GM12872 (cell line): Measurements from ENCODE around the gene NCKAP5.

Source experiments
- TF ChIP-seq, protein P1 (sequence below): IDR thresholded peaks from 3 replicates; pipeline ENCODE4 v1.5.1; 2011; ENCODE audit warnings: low read depth, mild to moderate bottlenecking, low read length, moderate library complexity; ENCODE audit not compliant: insufficient read depth

The NCKAP5 gene

DNA sequence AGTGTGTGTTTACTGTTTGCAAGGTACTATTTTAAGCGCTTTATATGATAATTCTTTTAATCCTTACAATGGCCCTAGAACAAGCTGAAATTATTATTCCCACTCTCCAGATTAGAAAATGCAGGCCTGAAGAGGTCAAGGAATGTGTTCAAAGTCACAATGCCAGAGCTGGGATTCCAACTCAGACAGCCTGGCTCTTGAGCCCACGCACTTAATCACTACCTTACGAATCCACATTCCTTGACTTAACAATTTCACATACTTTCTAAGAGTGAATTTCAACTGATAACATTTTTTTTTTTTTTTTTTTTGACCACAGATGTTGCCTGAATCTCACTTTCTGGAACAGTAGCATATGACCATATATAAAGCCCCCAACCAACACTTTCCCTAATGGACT is 400.3 kb downstream of the NCKAP5 start:
- TF ChIP-seq, protein P1, sequence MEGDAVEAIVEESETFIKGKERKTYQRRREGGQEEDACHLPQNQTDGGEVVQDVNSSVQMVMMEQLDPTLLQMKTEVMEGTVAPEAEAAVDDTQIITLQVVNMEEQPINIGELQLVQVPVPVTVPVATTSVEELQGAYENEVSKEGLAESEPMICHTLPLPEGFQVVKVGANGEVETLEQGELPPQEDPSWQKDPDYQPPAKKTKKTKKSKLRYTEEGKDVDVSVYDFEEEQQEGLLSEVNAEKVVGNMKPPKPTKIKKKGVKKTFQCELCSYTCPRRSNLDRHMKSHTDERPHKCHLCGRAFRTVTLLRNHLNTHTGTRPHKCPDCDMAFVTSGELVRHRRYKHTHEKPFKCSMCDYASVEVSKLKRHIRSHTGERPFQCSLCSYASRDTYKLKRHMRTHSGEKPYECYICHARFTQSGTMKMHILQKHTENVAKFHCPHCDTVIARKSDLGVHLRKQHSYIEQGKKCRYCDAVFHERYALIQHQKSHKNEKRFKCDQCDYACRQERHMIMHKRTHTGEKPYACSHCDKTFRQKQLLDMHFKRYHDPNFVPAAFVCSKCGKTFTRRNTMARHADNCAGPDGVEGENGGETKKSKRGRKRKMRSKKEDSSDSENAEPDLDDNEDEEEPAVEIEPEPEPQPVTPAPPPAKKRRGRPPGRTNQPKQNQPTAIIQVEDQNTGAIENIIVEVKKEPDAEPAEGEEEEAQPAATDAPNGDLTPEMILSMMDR, result no peak

DNA sequence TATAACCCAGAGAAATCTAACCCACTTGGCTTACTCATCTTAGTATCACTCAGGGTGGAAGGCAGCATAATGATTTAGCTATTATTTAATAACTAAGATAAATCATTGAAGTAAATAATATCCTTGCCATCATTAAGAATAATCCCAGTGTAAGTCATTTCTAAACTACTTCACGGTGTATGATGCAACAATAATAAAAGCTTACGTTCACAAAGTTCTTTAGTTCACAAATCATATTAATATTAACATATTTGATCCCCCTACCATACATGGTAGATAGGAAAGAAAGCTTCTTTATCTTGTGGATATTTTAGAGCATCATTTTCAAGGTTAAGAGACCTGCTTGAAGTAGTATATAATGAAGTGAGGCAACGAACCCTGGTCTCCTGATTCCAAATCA is 401.0 kb downstream of the NCKAP5 start:
- TF ChIP-seq, protein P1, result no peak

DNA sequence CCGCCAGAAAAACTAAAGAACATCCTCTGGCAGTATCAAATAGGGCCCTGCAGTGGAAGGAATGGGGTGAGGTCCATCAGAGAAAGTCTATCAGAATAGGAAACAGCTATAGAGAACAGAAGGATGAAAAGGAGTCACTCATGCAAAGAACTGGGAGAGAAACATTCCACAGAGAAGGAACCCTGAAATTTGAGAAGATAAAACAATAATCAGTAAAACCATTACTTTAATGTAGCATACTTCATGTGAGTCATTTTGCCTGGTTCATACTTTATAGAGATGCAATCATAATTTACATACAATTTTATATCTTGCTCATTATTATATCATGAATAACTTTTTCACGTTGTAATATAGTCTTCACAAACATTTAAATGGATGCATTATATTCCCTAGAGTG is 402.2 kb downstream of the NCKAP5 start:
- TF ChIP-seq, protein P1, result no peak

DNA sequence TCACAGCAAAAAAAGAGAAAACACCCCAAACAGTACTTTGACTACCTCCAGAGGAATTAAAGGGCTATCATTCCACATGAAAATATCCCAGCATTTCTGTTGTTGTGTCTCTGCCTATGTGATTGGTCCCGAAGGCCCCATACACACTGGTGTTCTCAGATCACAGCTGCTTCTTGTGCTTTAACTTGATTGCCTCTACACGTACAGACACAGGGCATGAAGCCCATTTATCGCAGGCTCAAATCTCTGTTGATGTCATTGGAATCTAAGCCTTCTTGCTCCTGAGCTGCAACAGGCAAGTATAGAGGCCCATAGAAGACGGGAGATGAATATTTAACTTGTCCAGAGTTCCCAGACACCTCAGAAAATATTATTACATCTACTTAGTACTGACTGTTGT is 405.2 kb downstream of the NCKAP5 start:
- TF ChIP-seq, protein P1, result no peak

DNA sequence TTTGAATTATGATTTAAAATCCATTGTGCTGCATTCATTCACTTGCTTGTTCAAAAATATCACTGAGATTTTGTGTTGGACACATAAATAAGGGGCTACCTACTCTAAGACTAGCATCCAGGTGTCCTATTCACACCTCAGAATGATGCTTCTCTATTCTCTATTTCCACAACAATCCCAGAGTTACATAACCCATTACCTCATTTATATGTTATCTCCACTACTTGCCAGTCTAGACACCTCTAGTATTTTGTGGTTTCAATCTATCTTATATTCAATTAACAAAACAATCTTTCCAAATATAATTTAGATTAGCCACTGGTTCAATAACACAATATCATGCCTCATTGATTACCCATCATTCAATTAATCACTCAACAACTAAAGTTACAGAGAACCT is 409.8 kb downstream of the NCKAP5 start:
- TF ChIP-seq, protein P1, result no peak

DNA sequence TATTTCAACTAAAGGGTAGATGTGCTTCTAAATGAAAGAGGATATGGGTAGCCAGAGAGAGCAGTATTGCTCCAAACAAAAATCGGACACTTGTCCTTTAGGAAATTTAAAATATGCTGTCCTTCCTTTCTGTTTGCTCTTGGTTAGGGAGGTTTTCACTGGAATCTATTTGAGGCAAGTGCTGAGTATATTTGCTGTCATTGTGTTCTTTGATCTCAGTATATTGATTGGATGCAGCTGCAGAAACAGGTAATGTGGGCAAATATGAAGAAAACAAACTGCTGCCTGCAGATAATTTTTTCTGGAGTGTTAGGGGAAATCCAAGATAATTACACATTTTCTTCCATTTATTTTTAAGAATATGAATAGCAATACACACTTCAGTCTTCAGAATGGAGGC is 410.2 kb downstream of the NCKAP5 start:
- TF ChIP-seq, protein P1, result no peak

DNA sequence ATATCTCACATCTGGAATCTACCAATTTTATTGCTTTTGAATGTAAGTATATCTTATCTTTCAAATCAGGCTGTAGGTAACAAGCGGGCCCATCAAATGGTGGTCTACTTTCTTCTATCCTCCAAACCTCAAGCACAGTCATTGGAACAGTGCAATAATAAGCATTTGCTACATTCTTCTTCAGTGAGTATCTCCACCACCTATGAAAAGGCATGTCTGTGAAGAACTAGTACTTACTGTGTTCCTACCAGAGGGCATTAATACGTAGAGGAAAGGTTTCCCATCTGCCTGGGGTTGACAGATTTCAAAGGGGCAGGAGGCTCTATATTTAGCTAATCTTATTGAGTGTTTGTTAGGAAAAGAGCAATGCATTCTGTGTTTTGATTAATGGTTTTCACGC is 411.1 kb downstream of the NCKAP5 start:
- TF ChIP-seq, protein P1, result no peak

DNA sequence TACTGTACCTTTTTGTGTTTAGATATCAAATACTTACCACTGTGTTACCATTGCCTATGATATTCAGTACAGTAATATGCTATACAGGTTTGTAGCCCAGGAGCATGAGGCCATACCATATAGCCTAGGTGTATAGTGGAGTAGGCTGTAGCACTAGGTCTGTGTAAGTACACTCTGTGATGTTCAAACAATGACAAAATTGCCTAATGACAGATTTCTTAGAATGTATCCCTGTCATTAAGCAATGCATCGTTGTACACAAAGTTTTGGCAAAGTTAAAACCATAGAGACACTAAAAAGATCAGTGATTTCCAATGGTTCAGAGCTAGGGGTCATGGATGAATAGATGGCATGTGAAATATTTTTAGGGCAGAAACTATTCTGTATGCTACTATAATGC is 415.5 kb downstream of the NCKAP5 start:
- TF ChIP-seq, protein P1, result no peak
